Ishikawa (cell line): ENCODE results near the gene CFAP300.

ENCODE experiments used
- CEBPB ChIP-seq: IDR thresholded peaks from 2 replicates; pipeline ENCODE4 v1.6.1; 2012
- CREB1 ChIP-seq: IDR thresholded peaks from 2 replicates; pipeline ENCODE4 v1.6.1; 2012; ENCODE audit warnings: low read depth
- EGR1 ChIP-seq: IDR thresholded peaks from 2 replicates; pipeline ENCODE4 v1.6.1; 2012
- EP300 ChIP-seq: IDR thresholded peaks from 2 replicates; pipeline ENCODE4 v1.6.1; 2012; ENCODE audit warnings: borderline replicate concordance
- FOXM1 ChIP-seq: IDR thresholded peaks from 2 replicates; pipeline ENCODE4 v1.6.1; 2012; ENCODE audit warnings: low read depth, borderline replicate concordance
- MAX ChIP-seq: IDR thresholded peaks from 2 replicates; pipeline ENCODE4 v1.6.1; 2012
- NFIC ChIP-seq: IDR thresholded peaks from 2 replicates; pipeline ENCODE4 v1.6.1; 2012
- RAD21 ChIP-seq: IDR thresholded peaks from 2 replicates; pipeline ENCODE4 v1.6.1; 2012; ENCODE audit warnings: low read depth
- REST ChIP-seq: IDR thresholded peaks from 2 replicates; pipeline ENCODE4 v1.6.1; 2012; ENCODE audit warnings: low read depth, mild to moderate bottlenecking
- TAF1 ChIP-seq: IDR thresholded peaks from 2 replicates; pipeline ENCODE4 v1.6.1; 2012; ENCODE audit warnings: low read depth, mild to moderate bottlenecking
- TCF12 ChIP-seq: IDR thresholded peaks from 2 replicates; pipeline ENCODE4 v1.6.1; 2012; ENCODE audit warnings: low read depth
- TEAD4 ChIP-seq: IDR thresholded peaks from 2 replicates; pipeline ENCODE4 v1.6.1; 2012
- USF1 ChIP-seq: IDR thresholded peaks from 2 replicates; pipeline ENCODE4 v1.6.1; 2012
- YY1 ChIP-seq: IDR thresholded peaks from 2 replicates; pipeline ENCODE4 v1.6.1; 2012; ENCODE audit warnings: low read depth
- ZBTB7A ChIP-seq: IDR thresholded peaks from 2 replicates; pipeline ENCODE4 v1.6.1; 2012; ENCODE audit warnings: low read depth

CFAP300 gene

GRCh38 chr11:102050927-102051575, 3.8 kb downstream of the CFAP300 start:
- TF ChIP-seq REST, result no peak
- TF ChIP-seq YY1, result no peak
- no peak for TF ChIP-seq TCF12
- no peak for TF ChIP-seq NFIC
- TF ChIP-seq TAF1, result no peak
- no peak for TF ChIP-seq ZBTB7A
- no peak for TF ChIP-seq RAD21
- TF ChIP-seq EP300, result no peak
- no peak for TF ChIP-seq FOXM1
- TF ChIP-seq CREB1, result no peak
- no peak for TF ChIP-seq EGR1
- TF ChIP-seq TEAD4, result no peak
- TF ChIP-seq USF1, result no peak
- no peak for TF ChIP-seq CEBPB
- TF ChIP-seq MAX, result no peak

- TF ChIP-seq USF1 (no peak), CEBPB (no peak), RAD21 (peak; percentile 31; the same call in 1 of the 2 replicates), FOXM1 (no peak), TEAD4 (no peak), REST (no peak), NFIC (no peak)
These were observed 14.0 kb downstream of the CFAP300 start for GRCh38 chr11:102061276-102061675.

- no peak for TF ChIP-seq CREB1
- TF ChIP-seq REST, result no peak
- TF ChIP-seq TEAD4, result no peak
- TF ChIP-seq NFIC, result no peak
- no peak for TF ChIP-seq TCF12
- TF ChIP-seq ZBTB7A, result no peak
- no peak for TF ChIP-seq TAF1
- no peak for TF ChIP-seq MAX
- TF ChIP-seq EP300, result no peak
- no peak for TF ChIP-seq CEBPB
- TF ChIP-seq RAD21, result no peak
- TF ChIP-seq EGR1, result no peak
- TF ChIP-seq YY1, result no peak
- no peak for TF ChIP-seq USF1
- TF ChIP-seq FOXM1, result no peak
These were observed 14.9 kb downstream of the CFAP300 start for GRCh38 chr11:102062106-102062505.

GRCh38 chr11:102064316-102064715, 17.1 kb downstream of the CFAP300 start:
- TF ChIP-seq EP300 (no peak), CEBPB (no peak), CREB1 (no peak), TAF1 (no peak), ZBTB7A (no peak), REST (no peak)
